Measurements from ENCODE around the gene TPPP3.
"Not testable (repeated sequence)": the region's sequence is repeated elsewhere in the genome, so short reads cannot be mapped to it uniquely, and the experiment has no call there.

The TPPP3 gene

GRCh38 chr16:67386861-67387455, 6.3 kb downstream of the TPPP3 start:
- 82% methylated on average over 5 of the region's 5 CpGs for WGBS
- no peak overlapping the region for H3K27ac ChIP-seq (ENCODE audit: low read depth, low read length)

GRCh38 chr16:67384778-67385510, 8.4 kb downstream of the TPPP3 start:
- WGBS = 94% methylated on average over 8 of the region's 8 CpGs
- H3K36me3 ChIP-seq (ENCODE audit: insufficient read depth, low read length) = no peaks in the 10 kb centered on the region
- no peaks in the 10 kb centered on the region for H3K9me3 ChIP-seq (ENCODE audit: insufficient read depth, low read depth, low read length)
- H3K4me1 ChIP-seq (ENCODE audit: insufficient read depth, low read length) = peaks cover 3% of the 10 kb centered on the region; the same call in 1 of the 2 replicates
- no peak overlapping the region for H3K27ac ChIP-seq (ENCODE audit: low read depth, low read length)
- no peak overlapping the region for H3K4me3 ChIP-seq (ENCODE audit: low read length)
- H3K27me3 ChIP-seq (ENCODE audit: insufficient read depth, low read length) = no peaks in the 10 kb centered on the region
- H3K9ac ChIP-seq (ENCODE audit: low read depth, low read length) = no peak overlapping the region

More at GRCh38 chr16:67386861-67387455, 6.3 kb downstream of the TPPP3 start:
- no peak overlapping the region for H3K9ac ChIP-seq (ENCODE audit: low read depth, low read length)
- no peak overlapping the region for H3K4me3 ChIP-seq (ENCODE audit: low read length)
- no peaks in the 10 kb centered on the region for H3K36me3 ChIP-seq (ENCODE audit: insufficient read depth, low read length)
- peaks cover 5% of the 10 kb centered on the region; the same call in 1 of the 2 replicates for H3K27me3 ChIP-seq (ENCODE audit: insufficient read depth, low read length)
- peaks cover 3% of the 10 kb centered on the region; the same call in 1 of the 2 replicates for H3K4me1 ChIP-seq (ENCODE audit: insufficient read depth, low read length)
- H3K9me3 ChIP-seq (ENCODE audit: insufficient read depth, low read depth, low read length) = no peaks in the 10 kb centered on the region

DNA sequence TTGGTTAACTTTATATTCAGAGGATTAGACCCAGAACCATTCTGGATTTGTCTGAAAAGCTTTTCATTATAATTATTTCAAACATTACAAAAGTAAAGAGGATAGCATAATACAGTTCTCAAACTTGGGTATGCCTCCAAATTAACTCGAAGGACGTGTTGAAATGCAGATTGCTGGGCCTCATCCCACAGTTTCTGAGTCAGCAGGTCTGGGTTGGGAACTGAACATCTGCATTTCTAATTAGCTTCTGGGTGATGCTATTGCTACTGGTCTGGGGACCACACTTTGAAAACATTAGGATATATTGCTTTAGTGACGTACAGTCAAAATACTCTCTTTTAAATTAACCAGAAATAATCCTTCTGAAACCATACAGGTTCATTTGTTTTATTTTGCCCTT, 10.0 kb downstream of the TPPP3 start:
- Histone ChIP-seq H3K4me3 (ENCODE audit: low read length) (no peak overlapping the region), H3K4me1 (ENCODE audit: insufficient read depth, low read length) (peaks cover 3% of the 10 kb centered on the region; the same call in 1 of the 2 replicates), H3K36me3 (ENCODE audit: insufficient read depth, low read length) (no peaks in the 10 kb centered on the region), H3K27me3 (ENCODE audit: insufficient read depth, low read length) (no peaks in the 10 kb centered on the region), H3K9me3 (ENCODE audit: insufficient read depth, low read depth, low read length) (no peaks in the 10 kb centered on the region), H3K9ac (ENCODE audit: low read depth, low read length) (no peak overlapping the region), H3K27ac (ENCODE audit: low read depth, low read length) (no peak overlapping the region)
- WGBS = 66% methylated on average over 3 of the region's 3 CpGs

DNA sequence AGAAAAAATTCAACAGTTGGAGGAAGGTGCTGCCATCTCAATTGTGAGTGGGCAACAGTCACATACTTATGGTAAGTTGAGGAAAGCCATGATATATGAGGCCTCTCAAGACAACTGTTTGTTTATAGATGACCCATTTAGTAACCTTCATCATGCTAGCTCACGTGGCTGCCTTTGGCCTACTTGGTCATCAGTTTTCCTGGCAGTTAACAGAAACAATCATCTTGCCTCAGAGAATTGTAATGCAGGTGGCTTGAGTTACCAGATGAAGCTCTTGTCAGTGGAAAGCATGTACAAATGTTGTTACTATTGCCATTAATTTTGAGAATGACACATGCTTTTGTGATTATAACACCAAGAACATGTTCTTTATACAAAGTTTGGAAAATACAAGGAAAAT, 14.7 kb downstream of the TPPP3 start:
- Histone ChIP-seq H3K27ac (ENCODE audit: low read depth, low read length) (no peak overlapping the region), H3K36me3 (ENCODE audit: insufficient read depth, low read length) (no peaks in the 10 kb centered on the region), H3K27me3 (ENCODE audit: insufficient read depth, low read length) (no peaks in the 10 kb centered on the region), H3K4me1 (ENCODE audit: insufficient read depth, low read length) (no peaks in the 10 kb centered on the region), H3K9me3 (ENCODE audit: insufficient read depth, low read depth, low read length) (no peaks in the 10 kb centered on the region), H3K9ac (ENCODE audit: low read depth, low read length) (no peak overlapping the region), H3K4me3 (ENCODE audit: low read length) (no peak overlapping the region)
- WGBS = 88% methylated on average over 1 of the region's 1 CpG

DNA sequence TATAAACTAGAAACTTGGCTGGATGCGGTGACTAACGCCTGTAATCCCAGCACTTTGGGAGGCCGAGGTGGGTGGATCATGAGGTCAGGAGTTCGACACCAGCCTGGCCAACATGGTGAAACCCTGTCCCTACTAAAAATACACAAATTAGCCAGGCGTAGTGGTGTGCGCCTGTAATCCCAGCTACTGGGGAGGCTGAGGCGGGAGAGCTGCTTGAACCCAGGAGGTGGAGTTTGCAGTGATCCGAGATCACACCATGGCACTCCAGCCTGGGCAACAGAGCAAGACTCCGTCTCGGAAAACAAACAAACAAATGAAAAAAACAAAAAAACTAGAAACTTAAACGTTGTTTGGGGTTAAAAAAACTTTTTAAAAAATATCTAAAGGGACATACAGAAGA, 17.3 kb downstream of the TPPP3 start:
- H3K9ac ChIP-seq (ENCODE audit: low read depth, low read length); H3K27ac ChIP-seq (ENCODE audit: low read depth, low read length); H3K27me3 ChIP-seq (ENCODE audit: insufficient read depth, low read length); H3K36me3 ChIP-seq (ENCODE audit: insufficient read depth, low read length); H3K4me3 ChIP-seq (ENCODE audit: low read length); H3K9me3 ChIP-seq (ENCODE audit: insufficient read depth, low read depth, low read length); H3K4me1 ChIP-seq (ENCODE audit: insufficient read depth, low read length): not testable (repeated sequence)
- WGBS = 98% methylated on average over 8 of the region's 11 CpGs

DNA sequence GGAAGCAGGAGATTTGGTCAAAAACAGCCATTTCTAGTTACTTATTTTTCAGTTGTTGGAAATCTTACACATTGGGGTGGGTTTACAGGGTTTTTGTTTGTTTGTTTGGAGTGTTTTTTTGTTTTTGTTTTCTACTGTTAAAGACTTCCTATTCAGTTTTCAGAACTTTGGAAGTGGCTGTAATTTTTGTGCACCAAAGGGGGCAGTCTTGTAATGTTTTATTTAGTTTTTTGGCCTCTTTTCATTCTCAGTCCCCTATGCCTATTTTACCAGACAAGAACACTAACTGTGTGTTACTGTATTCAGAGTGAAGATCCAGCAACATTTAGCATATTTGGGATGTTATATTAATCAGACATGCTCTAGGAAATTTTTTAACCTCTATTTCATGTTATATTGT, 20.6 kb downstream of the TPPP3 start:
- Histone ChIP-seq H3K4me3 (ENCODE audit: low read length) (no peak overlapping the region), H3K27me3 (ENCODE audit: insufficient read depth, low read length) (peaks cover 20% of the 10 kb centered on the region; the same call in 1 of the 2 replicates), H3K9ac (ENCODE audit: low read depth, low read length) (no peak overlapping the region), H3K27ac (ENCODE audit: low read depth, low read length) (no peak overlapping the region), H3K4me1 (ENCODE audit: insufficient read depth, low read length) (no peaks in the 10 kb centered on the region), H3K9me3 (ENCODE audit: insufficient read depth, low read depth, low read length) (no peaks in the 10 kb centered on the region), H3K36me3 (ENCODE audit: insufficient read depth, low read length) (no peaks in the 10 kb centered on the region)

DNA sequence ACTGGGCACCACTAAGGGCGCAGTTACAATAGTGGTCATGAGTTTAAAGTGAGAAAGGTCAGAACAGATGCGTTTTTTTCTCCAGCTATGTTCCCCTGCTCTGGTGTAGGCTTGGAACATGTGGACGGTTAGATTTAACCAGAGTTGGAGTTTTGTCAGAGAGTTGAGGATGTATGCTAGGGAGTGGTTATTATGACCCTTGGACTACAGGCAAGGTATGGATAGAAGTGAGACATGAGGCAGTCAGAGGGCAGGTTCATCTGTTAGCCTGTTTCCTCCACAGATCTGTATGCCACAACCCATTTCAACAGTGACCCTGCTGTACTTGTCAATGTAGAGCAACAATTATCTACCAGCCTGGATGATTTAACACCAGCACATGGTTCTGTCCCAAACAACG, 22.6 kb downstream of the TPPP3 start:
- Histone ChIP-seq H3K9me3 (ENCODE audit: insufficient read depth, low read depth, low read length) (no peaks in the 10 kb centered on the region), H3K27ac (ENCODE audit: low read depth, low read length) (no peak overlapping the region), H3K9ac (ENCODE audit: low read depth, low read length) (no peak overlapping the region), H3K36me3 (ENCODE audit: insufficient read depth, low read length) (no peaks in the 10 kb centered on the region), H3K4me1 (ENCODE audit: insufficient read depth, low read length) (no peaks in the 10 kb centered on the region), H3K4me3 (ENCODE audit: low read length) (no peak overlapping the region), H3K27me3 (ENCODE audit: insufficient read depth, low read length) (peaks cover 25% of the 10 kb centered on the region; the same call in 1 of the 2 replicates)
- 90% methylated on average over 4 of the region's 4 CpGs for WGBS

DNA sequence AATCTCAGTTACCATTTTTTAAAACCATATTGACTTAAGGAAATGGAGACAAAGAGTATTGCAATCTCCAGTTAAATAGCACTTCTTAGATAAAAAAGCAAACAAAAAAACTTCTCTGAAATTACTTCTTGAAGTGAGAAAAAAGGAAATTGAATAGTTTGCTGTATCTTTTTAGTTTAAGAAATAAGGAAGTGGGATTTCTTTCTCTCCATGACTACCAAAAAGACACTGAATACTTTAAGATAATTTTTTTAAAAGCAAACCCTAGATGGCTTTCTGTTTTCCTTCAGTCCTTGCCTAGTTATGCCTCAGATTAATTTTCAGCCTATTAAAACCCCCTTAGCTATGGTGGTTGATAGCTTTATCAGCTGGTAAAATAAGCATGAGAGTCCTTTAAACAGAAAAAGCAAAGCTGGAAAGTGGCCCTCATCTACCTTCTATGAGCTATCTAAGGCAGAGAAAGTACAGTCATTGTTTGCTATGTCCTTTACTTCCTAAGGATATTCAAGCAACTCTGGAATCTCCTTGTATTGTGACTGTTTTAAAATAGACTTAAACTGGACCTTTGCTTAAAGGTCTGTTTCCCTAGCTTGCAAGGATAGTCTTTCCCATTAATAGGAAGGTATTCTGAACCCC, 28.6 kb downstream of the TPPP3 start:
- H3K4me3 ChIP-seq (ENCODE audit: low read length) = no peak overlapping the region
- no peak overlapping the region for H3K27ac ChIP-seq (ENCODE audit: low read depth, low read length)
- no peak overlapping the region for H3K9ac ChIP-seq (ENCODE audit: low read depth, low read length)
- no peaks in the 10 kb centered on the region for H3K36me3 ChIP-seq (ENCODE audit: insufficient read depth, low read length)
- peaks cover 36% of the 10 kb centered on the region; the same call in 1 of the 2 replicates for H3K27me3 ChIP-seq (ENCODE audit: insufficient read depth, low read length)
- H3K9me3 ChIP-seq (ENCODE audit: insufficient read depth, low read depth, low read length) = no peaks in the 10 kb centered on the region
- 0 out of 2 replicates have a peak, but pooled peaks cover 4% of the 10 kb centered on the region for H3K4me1 ChIP-seq (ENCODE audit: insufficient read depth, low read length)

DNA sequence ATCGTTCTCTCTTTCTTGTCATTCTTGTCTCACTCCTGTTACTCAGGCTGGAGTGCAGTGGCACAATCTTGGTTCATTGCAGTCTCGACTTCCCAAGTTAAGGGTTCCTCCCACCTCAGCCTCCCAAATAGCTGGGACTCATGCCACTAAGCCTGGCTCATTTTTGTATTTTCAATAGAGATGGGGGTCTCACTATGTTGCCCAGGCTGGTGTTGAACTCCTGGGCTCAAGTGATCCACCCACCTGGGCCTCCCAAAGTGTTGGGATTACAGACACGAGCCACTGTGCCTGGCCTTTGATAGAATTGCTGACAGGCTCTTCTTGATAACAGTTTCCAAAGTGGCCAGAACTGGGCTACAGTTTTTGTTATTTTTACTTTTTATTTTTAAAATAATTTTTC, 32.3 kb downstream of the TPPP3 start:
- no peaks in the 10 kb centered on the region for H3K9me3 ChIP-seq (ENCODE audit: insufficient read depth, low read depth, low read length)
- H3K4me1 ChIP-seq (ENCODE audit: insufficient read depth, low read length) = 0 out of 2 replicates have a peak, but pooled peaks cover 4% of the 10 kb centered on the region
- H3K4me3 ChIP-seq (ENCODE audit: low read length) = no peak overlapping the region
- 89% methylated on average over 3 of the region's 3 CpGs for WGBS
- H3K36me3 ChIP-seq (ENCODE audit: insufficient read depth, low read length) = no peaks in the 10 kb centered on the region
- H3K27me3 ChIP-seq (ENCODE audit: insufficient read depth, low read length) = peaks cover 17% of the 10 kb centered on the region; the same call in 1 of the 2 replicates
- H3K27ac ChIP-seq (ENCODE audit: low read depth, low read length) = no peak overlapping the region
- H3K9ac ChIP-seq (ENCODE audit: low read depth, low read length) = no peak overlapping the region

GRCh38 chr16:67359540-67360269, 33.6 kb downstream of the TPPP3 start:
- H3K27me3 ChIP-seq (ENCODE audit: insufficient read depth, low read length) = peaks cover 10% of the 10 kb centered on the region; the same call in 1 of the 2 replicates
- H3K9me3 ChIP-seq (ENCODE audit: insufficient read depth, low read depth, low read length); H3K4me1 ChIP-seq (ENCODE audit: insufficient read depth, low read length); H3K36me3 ChIP-seq (ENCODE audit: insufficient read depth, low read length); H3K9ac ChIP-seq (ENCODE audit: low read depth, low read length); H3K4me3 ChIP-seq (ENCODE audit: low read length); H3K27ac ChIP-seq (ENCODE audit: low read depth, low read length): not testable (repeated sequence)
- 88% methylated on average over 8 of the region's 8 CpGs for WGBS

GRCh38 chr16:67357561-67357960, 35.7 kb downstream of the TPPP3 start:
- H3K9me3 ChIP-seq (ENCODE audit: insufficient read depth, low read depth, low read length) = no peaks in the 10 kb centered on the region
- H3K4me1 ChIP-seq (ENCODE audit: insufficient read depth, low read length) = no peaks in the 10 kb centered on the region
- no peak overlapping the region for H3K4me3 ChIP-seq (ENCODE audit: low read length)
- H3K27ac ChIP-seq (ENCODE audit: low read depth, low read length) = no peak overlapping the region
- H3K9ac ChIP-seq (ENCODE audit: low read depth, low read length) = no peak overlapping the region
- WGBS = 82% methylated on average over 4 of the region's 4 CpGs
- H3K36me3 ChIP-seq (ENCODE audit: insufficient read depth, low read length) = no peaks in the 10 kb centered on the region
- no peaks in the 10 kb centered on the region; the same call in 1 of the 2 replicates for H3K27me3 ChIP-seq (ENCODE audit: insufficient read depth, low read length)

Data from HUES64 (cell line).